GM19240 (cell line): ENCODE data around the gene OOSP2.
"Not testable (repeated sequence)": the region's sequence is repeated elsewhere in the genome, so short reads cannot be mapped to it uniquely, and the experiment has no call there.

Source experiments
- DNase-seq: peaks from one replicate; pipeline ENCODE4 v3.0.0; 2011; ENCODE audit warnings: low spot score; ENCODE audit not compliant: insufficient read length

Gene OOSP2, protein sequence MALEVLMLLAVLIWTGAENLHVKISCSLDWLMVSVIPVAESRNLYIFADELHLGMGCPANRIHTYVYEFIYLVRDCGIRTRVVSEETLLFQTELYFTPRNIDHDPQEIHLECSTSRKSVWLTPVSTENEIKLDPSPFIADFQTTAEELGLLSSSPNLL

DNA sequence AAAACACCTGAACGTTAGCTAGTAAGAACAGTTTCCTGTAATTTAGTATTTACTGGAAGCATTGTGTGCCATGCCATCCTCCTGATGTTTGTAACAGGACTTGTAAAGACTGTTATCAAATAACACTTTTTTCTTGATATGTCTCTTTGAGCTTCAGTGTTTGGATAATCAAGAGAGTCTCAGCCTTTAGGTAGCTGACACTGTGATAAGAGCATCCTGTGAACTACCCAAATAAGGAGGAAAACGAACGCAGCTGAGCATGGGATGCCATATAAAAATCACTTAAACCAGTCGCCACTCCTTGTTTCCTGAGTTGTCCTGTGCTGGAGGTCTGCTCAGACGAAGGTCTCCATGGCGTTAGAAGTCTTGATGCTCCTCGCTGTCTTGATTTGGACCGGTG lies at the start of gene OOSP2:
Gene OOSP2, plus strand, starts transcription at position 301 of the 400 bp plus-strand sequence. Its CDS starts 51 bp downstream, at position 352.
- no peak for DNase-seq

DNA sequence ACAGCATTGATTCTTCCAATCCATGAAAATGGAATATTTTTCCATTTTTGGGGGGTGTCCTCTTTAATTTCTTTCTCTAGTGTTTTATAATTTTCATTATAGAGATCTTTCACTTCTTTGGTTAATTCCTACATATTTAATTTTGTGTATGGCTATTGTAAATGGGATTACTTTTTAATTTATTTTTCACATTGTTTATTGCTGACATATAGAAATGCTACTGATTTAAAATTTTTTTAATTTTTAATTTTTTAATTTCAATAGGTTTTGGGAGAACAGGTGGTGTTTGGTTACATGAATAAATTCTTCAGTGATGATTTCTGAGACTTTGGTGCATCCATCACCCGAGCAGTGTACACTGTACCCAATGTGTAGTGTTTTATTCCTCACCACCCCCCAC lies 49.8 kb upstream of the OOSP2 start:
- no peak for DNase-seq

DNA sequence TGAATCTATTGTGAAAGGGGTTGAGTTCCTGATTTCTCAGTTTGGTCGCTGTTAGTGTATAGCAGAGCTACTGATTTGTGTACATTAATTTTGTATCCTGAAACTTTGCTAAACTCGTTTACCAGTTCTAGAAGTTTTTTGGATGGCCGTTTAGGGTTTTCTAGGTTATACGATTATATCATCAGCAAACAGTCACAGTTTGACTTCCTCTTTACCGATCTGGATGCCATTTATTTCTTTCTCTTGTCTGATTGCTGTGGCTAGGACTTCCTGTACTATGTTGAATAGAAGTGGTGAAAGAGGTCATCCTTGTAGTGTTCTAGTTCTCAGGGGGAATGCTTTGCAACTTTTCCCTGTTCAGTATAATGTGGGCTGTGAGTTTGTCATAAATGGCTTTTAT lies 47.8 kb upstream of the OOSP2 start:
- no peak for DNase-seq

DNA sequence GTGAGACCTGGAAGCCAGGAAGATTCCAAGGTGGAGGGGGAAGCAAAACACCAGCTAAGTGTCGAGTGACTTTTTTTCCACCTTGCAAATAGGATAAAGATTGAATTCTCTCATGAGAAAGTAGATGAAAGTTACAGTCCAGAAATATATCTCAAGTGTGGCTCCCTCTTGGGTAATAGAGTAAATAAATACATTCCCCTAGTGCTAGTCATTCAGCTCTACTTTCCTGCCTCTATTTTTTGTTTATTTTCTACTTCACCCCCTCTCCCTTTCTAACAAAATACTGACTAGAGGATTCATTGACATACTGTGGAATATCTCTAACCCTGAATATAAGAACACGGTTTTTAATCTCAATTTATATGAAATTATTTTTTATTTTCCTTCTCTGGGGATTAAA lies 42.4 kb upstream of the OOSP2 start:
- no peak for DNase-seq

DNA sequence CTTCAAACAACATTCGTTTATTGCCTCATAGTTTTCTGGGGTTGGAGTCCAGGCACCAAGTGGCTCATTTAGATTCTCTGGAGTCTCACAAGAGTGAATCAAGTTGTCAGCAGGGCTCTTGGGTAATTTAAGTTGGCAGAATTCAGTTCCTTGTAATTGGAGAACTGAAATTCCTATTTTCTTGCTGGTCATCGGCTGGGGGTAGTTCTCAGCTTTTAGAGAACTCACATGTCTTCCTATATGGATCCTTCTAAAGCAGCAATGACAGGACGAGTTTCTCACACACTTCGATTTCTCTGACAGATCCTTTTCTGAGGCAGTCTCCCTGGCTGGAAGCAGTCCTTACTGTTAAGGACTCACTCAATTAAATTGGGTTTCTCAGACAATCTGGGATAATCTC lies 40.5 kb upstream of the OOSP2 start:
- DNase-seq: no peak

DNA sequence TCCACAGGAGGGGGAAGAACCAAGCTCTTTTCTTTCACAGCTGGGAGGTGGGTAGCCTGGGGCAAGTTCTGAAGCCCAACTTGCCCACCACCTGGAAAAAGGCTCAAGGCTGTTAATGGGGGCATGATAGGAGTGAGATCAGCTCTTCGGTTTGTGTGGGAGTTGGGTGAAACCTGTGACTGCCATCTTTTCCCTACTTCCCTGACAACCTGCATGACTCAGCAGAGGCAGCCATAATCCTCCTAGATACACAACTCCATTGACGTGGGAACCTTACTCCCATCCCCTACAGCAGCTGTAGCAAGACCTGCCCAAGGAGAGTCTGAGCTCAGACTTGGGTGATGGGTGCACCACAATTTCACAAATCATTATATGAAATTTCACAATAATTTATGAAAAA lies 36.5 kb upstream of the OOSP2 start:
- no peak for DNase-seq

DNA sequence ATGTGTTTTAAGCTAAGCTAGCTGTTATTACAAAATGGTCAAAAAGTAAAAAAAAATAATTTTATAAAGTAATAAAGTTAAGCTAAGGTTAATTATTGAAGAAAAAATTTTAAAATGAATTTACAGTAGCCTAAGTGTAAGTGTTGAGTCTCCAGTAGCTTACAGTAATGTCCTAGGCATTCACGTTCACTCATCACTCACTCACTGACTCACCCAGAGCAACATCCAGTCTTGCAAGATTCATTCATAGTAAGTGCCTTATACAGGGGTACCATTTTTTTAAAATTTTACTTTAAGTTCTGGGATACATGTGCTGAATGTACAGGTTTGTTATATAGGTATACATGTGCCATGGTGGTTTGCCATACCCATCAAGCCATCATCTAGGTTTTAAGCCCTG lies 34.8 kb upstream of the OOSP2 start:
- no peak for DNase-seq

DNA sequence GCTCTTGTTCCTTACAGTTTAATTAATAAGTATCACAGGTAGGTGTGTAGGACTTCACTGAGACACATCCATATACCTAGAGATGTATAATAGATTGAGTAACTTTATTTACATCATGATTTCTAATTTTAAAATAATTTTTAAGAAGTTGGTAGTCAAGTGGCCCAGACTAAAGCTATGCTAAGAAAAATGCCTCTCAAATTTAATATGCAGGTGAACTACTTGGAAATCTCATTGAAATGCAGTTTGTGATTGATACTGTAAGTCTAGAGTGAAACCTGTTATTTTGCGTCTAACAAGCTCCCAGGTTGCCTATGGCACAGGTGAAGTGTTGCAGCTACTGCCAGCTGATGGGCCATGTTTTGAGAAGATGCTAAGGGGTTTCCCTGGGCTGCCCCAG lies 23.3 kb upstream of the OOSP2 start, which contains the start of gene OOSP4B:
Gene OOSP4B, plus strand, starts transcription at position 301 of the 400 bp plus-strand sequence.
- DNase-seq: no peak

DNA sequence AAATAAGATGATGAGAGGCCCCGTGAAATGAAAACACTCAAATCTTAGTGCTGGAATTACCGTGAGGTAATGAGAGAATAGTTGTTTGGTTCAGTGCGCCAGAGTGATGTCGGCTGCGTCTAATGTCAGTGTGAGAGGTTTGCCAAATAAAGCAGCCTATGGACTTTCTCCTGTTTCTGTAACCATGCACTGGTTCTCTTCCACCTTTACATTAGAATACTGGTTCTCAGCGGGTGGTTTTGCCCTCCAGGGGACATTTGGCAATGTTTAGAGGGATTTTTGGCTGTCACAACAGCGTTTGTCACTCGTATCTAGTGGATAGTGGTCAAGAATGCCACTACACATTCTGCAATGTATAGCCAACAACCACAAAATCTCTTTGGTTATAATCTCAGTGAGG lies 22.2 kb upstream of the OOSP2 start:
- no peak for DNase-seq

DNA sequence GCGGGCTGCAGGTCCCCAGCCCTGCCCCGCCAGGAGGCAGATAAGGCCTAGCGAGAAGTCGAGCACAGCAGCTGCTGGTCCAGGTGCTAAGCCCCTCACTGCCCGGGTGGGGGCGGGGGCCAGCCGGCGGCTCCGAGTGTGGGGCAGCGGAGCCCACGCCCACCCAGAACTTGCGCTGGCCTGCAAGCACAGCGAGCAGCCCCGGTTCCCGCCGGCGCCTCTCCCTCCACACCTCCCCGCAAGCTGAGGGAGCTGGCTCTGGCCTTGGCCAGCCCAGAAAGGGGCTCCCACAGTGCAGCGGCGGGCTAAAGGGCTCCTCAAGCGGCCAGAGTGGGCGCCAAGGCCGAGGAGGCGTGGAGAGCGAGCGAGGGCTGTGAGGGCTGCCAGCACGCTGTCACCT lies 19.8 kb upstream of the OOSP2 start:
- not testable (repeated sequence) for DNase-seq

DNA sequence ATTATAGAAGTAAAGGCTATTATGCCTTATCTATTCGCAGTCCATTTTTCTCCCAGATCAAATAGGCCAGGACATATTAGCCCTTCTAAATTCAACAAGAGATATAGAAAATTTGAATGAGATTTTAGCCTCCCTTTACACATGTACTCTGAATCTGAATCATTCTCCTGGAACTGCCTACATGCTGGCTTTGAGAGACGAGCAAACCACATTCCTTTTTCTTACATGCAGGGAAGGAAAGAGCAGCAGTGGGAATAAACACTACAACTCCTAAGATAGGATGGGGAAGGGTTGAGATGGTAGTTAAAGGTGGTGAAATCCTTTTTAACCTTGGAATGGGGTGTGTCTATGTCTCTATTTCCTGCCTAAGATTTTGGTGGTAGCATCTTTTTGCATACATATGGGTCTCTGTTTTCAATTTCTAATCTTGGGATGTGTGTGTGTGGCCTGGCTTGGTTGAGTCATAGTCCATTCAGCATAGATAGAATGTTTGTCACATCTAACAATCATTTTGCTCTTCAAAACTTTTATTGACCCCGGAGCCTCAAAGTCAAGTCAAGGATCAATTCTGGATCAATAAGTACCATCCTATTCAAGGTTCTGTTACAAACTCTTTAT lies 11.1 kb upstream of the OOSP2 start:
- no peak for DNase-seq

DNA sequence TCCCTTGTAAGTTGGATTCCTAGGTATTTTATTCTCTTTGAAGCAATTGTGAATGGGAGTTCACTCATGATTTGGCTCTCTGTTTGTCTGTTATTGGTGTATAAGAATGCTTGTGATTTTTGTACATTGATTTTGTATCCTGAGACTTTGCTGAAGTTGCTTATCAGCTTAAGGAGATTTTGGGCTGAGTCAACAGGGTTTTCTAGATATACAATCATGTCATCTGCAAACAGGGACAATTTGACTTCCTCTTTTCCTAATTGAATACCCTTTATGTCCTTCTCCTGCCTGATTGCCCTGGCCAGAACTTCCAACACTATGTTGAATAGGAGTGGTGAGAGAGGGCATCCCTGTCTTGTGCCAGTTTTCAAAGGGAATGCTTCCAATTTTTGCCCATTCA lies 10.2 kb downstream of the OOSP2 start:
- DNase-seq: not testable (repeated sequence)

DNA sequence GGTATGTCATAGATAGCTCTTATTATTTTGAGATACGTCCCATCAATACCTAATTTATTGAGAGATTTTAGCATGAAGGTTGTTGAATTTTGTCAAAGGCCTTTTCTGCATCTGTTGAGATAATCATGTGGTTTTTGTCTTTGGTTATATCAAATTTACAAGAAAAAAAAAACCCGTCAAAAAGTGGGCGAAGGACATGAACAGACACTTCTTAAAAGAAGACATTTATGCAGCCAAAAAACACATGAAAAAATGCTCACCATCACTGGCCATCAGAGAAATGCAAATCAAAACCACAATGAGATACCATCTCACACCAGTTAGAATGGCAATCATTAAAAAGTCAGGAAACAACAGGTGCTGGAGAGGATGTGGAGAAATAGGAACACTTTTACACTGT lies 10.6 kb downstream of the OOSP2 start:
- not testable (repeated sequence) for DNase-seq

DNA sequence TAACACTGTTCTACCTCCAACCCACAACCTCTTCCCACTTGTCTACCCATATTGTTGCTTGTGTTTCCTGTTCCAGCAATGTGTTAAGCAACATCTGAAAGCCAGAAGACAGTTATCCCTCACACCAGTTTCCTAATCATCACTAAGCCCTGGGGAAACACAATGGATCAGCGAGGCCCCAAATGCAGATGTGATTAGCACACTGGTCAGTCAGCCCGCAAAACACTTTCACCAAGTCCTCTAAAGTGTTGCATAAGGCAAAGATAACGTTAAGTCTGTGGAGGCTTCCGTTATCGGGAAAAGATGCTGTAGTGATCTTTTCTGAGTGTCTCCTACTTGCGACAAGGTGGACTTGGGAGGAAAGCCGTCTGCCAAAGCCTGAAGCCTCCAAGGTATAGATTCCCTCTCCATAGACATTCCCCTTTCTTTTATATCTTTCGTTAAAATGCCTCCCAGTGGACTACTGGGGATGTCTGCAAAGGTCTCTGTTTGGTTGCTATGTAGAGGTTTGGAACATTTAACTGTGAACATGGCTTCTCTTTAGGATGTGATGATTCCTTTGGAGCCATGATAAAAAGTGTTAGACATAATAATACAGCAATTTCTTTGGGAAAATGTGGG lies 16.2 kb downstream of the OOSP2 start, which contains the start of gene MS4A3:
Gene MS4A3, plus strand, starts transcription at position 317 of the 621 bp plus-strand sequence. CDS start 4,496 bp downstream, outside the sequence.
- DNase-seq: no peak

DNA sequence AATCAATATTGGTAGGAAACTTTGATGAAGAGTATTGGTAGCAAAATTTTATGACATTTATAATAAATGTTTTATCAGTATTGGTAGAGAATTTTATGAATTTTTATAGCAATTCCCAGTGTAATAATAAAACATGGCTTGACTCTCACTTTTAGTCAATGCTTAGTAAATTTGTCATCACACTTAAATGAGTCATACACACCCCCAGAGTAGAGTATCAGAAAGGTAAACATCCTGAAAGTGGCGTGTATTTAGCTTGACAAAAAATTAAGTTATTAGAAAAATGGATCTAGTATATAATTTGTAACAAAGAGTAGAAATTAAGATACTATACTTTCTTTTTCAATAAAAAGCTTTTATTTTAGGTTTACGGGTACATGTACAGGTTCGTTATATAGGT lies 18.8 kb downstream of the OOSP2 start:
- DNase-seq: no peak

DNA sequence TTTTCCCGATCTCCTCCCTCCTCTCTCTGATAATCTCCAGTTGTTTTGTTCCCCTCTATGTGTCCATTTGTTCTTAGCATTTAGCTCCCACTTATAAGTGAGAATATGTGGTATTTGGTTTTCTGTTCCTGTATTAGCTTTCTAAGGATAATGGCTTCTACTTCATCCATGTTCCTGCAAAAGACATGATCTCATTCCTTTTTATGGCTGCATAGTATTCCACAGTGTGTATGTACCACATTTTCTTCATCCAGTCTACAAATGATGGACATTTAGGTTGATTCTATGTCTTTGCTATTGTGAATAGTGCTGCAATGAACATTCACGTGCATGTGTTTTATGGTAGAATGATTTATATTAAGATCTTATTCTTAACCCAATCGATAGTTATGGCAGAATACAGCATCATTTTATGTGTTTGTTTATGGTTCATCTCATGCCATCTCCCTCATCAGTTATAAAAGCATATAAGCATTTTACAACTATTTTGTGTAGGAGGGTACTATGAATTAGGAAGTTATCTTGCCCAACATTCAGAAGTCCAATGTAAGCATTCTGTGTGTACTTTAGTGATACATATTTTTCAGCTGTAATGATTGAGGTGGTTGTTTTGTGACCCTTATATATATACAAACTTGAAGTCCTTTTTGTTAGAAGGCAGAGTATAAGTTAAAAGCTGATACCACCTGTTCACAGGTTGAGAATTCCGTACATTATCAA lies 19.5 kb downstream of the OOSP2 start:
- no peak for DNase-seq

DNA sequence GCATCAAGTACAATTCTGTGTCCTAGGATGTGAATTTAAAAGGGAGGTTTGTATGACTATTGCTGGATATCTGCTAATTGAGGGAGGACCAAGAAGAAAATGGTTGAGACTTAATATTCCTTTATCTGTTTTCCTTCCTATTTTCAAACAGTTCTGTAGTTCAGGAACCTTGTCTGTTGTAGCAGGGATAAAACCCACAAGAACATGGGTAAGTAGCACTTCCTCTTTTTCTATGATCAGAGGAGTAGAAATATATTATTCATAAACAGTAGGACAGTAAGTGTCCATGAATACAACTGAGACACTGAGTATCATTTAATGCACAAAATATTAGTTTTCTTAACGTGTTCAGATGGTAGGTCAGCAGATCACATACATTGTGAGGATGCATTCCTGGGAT lies 23.9 kb downstream of the OOSP2 start:
- no peak for DNase-seq

DNA sequence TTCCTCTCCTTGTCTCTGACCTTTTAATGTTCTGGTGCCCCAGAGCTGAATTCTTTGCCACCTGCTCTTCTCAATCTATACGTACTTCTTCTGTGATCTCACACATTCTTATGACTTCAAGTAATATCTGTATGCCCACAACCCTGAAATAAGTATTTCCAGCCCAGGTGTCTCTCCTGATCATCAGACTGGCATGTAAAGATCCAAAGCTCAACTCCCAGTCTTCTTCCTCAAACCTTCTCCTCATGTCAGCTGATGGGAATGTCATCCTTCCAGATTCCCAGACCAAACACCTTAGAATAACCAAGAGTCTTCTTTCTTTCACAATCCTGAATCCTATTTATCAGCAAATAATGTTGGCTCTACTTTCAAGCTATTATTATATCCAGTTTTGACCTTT lies 25.6 kb downstream of the OOSP2 start:
- no peak for DNase-seq

DNA sequence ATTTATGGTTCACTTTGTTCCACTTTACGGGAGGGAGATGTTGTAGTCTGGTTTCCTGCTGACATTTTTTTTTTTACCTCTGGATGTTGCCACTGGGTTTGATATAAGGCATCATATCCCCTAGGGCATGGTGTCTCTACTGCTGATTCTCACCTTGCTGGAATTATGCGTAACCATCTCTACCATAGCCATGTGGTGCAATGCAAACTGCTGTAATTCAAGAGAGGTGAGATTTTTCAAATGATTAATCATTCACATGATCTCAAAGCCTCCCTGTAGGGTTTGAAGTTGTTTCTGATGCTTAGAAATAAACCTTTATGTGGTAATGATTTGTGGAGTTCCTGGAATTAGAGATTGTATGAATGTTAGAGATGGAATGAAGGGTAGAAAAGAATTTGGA lies 29.2 kb downstream of the OOSP2 start:
- DNase-seq: no peak

DNA sequence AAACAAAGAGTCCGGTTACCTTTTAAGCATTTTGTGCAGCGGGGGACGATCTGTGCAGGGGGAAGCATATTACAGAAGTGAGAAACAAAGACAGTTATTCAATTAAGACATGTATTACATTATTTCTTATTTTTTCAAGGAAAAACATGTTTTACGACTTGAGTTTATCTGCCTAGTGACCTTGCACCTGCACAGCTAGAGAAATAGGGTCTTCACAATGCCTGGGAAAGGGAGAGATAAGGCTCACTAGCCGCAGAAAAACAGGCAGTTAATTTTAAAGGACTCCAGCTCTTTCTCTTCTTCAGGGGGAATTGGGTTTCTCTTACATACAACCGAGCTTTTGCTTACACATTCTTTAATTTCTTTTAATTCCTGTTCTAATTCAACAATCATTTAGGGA lies 31.4 kb downstream of the OOSP2 start:
- not testable (repeated sequence) for DNase-seq

DNA sequence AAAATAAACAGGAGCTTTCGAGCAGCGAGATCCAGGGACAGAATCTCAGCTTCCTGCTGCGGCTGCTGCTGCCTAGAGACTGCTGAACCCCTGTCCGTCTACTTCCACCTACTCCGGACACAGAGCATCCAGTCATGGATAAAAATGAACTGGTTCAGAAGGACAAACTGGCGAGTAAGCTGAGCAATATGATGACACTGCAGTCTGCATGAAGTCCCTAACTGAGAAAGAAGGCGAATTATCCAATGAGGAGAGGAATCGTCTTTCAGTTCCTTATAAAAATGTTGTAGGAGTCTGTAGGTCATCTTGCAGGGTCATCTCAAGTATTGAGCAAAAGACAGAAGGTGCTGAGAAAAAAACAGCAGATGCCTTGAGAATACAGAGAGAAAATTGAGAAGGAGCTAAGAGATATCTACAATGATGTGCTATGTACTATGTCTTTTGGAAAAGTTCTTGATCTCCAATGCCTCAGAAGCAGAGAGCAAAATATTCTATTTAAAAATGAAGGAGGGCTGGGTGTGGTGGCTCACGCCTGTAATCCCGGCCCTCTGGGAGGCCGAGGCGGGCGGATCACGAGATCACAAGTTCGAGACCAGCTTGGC lies 37.1 kb downstream of the OOSP2 start:
- no peak for DNase-seq

DNA sequence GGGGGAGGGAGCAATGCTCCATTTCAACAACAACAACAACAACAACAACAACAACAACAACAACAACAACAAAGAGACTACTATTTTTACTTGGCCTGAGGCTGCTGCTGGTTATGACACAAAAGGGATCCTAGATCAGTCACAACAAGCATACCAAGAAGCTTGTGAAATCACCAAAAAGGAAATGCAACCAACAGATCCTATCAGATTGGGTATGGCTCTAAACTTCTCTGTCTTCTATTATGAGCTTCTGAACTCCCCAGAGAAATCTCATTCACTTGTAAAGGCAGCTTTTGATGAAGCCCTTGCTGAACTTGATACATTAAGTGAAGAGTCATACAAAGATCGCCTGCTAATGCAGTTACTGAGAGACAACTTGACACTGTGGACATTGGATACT lies 37.8 kb downstream of the OOSP2 start:
- DNase-seq: no peak
